ENCODE measurements around the gene ZYX.
"Not testable (repeated sequence)": the region's sequence is repeated elsewhere in the genome, so short reads cannot be mapped to it uniquely, and the experiment has no call there.

The ZYX gene

DNA sequence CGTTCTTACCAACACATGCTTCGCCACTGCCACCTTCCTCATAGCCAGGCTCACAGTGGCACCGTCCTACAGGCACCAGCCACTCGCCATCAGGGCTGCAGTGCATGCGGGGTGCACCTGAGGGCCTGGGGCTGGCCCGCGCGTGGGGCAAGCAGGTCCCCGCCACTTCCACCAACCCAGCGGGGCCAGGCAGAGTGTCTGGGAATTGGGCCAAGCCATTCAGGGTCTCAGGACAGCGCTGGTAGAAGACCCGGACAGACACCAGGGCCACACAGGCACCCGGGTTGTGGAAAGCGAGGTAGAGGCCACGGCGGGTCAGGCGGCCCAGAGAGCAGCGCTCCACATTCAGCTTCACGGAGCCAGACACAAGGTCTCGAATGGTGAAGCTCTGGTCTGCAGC is 18.5 kb downstream of the ZYX start:
- FAIRE-seq = no peak
- DNase-seq (ENCODE audit: insufficient read length, low spot score) = no peak
- TF ChIP-seq, protein P1, sequence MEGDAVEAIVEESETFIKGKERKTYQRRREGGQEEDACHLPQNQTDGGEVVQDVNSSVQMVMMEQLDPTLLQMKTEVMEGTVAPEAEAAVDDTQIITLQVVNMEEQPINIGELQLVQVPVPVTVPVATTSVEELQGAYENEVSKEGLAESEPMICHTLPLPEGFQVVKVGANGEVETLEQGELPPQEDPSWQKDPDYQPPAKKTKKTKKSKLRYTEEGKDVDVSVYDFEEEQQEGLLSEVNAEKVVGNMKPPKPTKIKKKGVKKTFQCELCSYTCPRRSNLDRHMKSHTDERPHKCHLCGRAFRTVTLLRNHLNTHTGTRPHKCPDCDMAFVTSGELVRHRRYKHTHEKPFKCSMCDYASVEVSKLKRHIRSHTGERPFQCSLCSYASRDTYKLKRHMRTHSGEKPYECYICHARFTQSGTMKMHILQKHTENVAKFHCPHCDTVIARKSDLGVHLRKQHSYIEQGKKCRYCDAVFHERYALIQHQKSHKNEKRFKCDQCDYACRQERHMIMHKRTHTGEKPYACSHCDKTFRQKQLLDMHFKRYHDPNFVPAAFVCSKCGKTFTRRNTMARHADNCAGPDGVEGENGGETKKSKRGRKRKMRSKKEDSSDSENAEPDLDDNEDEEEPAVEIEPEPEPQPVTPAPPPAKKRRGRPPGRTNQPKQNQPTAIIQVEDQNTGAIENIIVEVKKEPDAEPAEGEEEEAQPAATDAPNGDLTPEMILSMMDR (IDR thresholded peaks at IDR 0.05; ENCODE audit: insufficient read depth, missing control alignments) = no peak

DNA sequence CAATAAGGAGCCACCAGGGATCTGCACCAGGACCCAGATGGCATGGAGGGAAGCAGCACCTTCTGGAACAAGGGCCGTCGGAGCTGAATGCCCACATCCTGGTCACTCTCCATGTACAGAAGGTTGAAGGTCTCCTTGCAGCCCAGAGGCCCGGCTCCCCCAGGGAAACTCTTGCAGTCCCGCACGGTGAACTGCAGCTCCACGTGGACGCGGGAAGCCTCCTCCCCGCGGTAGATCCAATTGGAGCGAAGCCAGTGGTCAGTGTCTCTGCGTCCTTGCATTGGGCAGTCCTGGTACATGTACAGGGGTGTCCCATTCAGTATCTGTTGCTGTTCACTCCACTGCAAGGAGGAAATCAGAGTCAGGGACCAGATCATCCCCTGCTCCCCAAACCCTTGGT is 20.1 kb downstream of the ZYX start:
- TF ChIP-seq, protein P1 (IDR thresholded peaks at IDR 0.05; ENCODE audit: insufficient read depth, missing control alignments) = no peak
- no peak for DNase-seq (ENCODE audit: insufficient read length, low spot score)
- FAIRE-seq = no peak

DNA sequence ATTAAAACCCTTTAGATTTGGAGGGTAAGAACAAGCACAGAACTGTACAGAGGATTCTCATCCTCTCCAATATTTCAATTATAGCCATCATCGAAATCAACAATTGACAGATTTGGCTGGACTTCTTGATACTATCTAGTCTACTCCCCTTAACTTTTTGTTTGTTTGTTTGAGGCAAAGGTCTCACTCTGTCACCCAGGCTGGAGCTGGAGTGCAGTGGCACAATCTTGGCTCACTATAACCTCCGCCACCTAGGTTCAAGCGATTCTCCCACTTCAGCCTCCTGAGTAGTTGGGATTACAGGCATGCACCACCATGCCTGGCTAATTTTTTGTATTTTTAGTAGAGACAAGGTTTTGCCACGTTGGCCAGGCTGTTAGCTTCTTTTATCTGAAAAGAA is 21.1 kb downstream of the ZYX start:
- not testable (repeated sequence) for DNase-seq (ENCODE audit: insufficient read length, low spot score); FAIRE-seq

DNA sequence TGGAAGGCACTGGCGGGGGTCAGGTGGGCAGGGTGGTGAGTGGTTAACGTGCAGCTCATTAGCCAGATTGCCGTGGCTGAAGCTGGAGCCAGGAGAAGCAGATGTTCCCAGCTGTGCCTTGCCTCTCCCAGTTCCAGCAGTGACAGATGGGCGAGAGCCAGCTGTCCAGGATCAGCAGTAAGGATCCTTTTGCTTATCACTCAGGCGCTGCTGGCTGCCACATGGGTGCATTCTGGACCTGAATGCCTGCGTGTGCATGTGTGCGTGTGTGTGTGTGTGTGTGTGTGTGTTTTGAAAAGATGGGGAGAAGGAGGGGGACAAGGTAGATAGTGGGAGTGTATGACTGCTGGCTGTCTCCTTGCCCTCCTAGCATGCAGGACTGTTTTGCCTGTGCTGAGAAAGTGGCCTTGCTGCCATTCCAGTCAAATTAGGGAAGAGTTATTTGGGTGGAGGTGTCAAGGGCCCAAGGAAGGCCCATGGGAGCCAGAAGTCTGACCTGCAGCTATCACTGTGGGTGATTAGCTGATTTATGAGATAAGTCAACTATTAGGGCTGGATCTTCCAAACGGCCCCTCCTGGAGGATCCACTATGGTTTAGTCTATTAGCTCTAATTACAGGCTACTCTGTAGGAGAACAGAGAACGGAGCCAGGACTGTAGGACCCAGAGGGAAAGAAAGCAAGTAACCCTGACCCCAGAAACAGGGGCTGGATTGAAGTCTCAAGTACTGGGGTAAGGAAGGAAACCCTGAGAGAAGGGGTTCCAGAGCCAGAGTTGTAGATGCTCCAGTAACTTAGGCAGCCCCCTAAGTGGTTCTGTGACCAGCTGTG is 24.2 kb downstream of the ZYX start:
- TF ChIP-seq, protein P1 (IDR thresholded peaks at IDR 0.05; ENCODE audit: insufficient read depth, missing control alignments) = no peak
- no peak for DNase-seq (ENCODE audit: insufficient read length, low spot score)
- no peak for FAIRE-seq

DNA sequence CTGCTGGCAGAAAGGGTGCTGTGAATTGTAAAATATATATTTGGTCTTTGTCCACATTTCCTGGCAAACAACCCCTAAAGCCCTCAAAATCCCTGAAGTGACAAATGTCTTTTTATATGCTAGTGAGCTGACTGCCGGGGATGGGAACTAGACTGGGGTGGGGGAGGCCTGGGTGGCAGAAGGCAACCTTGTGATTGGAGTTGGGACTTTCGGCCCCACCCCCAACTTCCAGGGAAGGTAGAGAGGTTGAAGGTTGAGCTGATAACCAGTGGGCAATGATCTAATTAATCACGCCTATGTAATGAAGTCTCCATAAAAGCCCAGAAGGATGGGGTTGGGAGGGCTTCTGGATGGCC is 24.8 kb downstream of the ZYX start:
- TF ChIP-seq, protein P1 (IDR thresholded peaks at IDR 0.05; ENCODE audit: insufficient read depth, missing control alignments) = no peak
- FAIRE-seq (no peak), DNase-seq (ENCODE audit: insufficient read length, low spot score) (no peak)

DNA sequence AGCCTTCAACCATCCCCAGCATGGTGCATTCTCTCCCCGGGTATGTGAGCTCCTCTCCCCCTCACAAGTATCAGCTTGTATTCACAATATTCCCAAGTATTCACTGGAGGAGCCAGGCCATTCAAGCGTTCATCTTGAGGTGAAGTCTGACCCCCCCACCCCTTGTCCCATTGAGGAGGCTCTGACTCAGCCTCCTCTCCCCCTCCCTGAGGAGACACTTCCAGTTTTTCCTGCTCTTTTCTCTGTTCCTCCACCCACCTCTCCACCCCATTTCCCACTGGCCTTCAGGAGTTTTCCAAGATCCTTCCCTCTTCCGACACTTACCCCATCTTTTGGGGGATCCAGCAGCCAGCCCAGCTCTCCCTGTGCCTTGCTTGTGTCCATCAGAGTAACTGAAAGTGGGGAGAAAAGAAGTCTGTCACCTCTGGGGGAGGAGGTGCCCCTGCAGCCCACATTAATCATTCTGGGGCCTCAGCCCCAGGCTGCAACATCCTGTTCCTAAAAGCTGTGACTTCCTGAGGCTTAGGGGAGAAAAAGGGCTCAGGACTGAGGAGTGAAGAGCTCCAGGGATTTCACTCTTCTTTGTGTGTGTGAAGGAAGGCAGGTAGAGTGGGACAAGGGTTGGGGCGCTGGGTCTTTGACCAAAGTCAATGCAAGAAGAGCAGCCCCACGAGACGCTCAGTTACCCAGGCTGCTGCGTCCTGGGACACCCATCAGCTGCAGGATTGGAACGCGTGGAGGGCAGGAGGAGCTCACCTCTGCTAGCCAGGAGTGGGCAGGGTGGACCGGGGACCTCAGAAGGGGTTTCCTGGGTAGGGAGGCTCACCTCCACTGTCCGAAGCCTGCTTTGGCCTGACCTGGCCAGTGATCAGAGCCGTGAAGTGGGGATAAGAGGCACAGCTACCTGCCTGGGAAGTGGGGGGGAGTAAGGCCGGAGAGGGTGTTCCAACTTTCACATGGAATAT is 26.4 kb downstream of the ZYX start:
- FAIRE-seq = no peak
- no peak for DNase-seq (ENCODE audit: insufficient read length, low spot score)
- TF ChIP-seq, protein P1 (IDR thresholded peaks at IDR 0.05; ENCODE audit: insufficient read depth, missing control alignments) = no peak

DNA sequence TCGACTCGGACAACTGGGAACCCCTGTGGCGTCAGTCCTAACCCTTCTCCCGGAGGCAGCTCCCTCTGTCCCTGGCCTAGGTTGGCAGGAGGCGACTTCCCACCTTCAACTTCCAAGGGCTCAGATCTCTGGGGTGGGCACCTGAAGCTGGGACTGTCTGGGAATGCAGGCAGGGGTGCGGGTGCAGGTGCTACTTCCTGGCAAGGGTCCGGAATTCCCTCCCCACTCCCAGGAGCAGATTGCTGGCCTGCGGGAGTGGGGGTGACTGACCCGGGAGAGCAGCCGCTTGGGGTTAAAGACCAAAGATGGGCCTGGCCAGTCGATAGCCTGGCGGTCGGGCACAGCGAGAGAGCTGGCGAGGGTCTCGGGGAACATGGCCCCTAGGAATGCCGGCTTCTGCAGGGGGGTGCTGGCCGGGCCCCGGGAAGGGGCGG is 27.1 kb downstream of the ZYX start:
- DNase-seq (ENCODE audit: insufficient read length, low spot score) (no peak), FAIRE-seq (no peak)
- TF ChIP-seq, protein P1 (IDR thresholded peaks at IDR 0.05; ENCODE audit: insufficient read depth, missing control alignments) = no peak
